HepG2 (cell line): Measurements from ENCODE around the gene FGGY.

Source experiments
- ETV5 ChIP-seq: IDR thresholded peaks from 2 replicates; pipeline ENCODE4 v1.6.1; 2018; ENCODE audit warnings: missing biosample characterization, missing genetic modification reagents, inconsistent platforms, borderline replicate concordance
- FOXO1 ChIP-seq: sonication (generic); formaldehyde crosslinking; IDR thresholded peaks from 2 replicates; pipeline ENCODE4 v1.4.0; 2020; ENCODE audit warnings: missing genetic modification reagents
- JARID2 ChIP-seq: sonication (generic); formaldehyde crosslinking; IDR thresholded peaks from 2 replicates; pipeline ENCODE4 v1.8.1; 2023; ENCODE audit warnings: missing genetic modification reagents, inconsistent platforms; ENCODE audit not compliant: insufficient replicate concordance
- JDP2 ChIP-seq: sonication (generic); formaldehyde crosslinking; IDR thresholded peaks from 2 replicates; pipeline ENCODE4 v1.8.1; 2022; ENCODE audit warnings: missing genetic modification reagents, borderline replicate concordance
- JUND ChIP-seq: sonication (generic); formaldehyde crosslinking; IDR thresholded peaks from 2 replicates; pipeline ENCODE4 v1.8.0; 2022; ENCODE audit warnings: mild to moderate bottlenecking, missing genetic modification reagents
- MAZ ChIP-seq, 2 experiments: sonication (generic) in 1 of 2; formaldehyde crosslinking in 1 of 2; IDR thresholded peaks; 2 replicates each; pipeline versions ENCODE4 v1.5.0 to v1.6.1; 2012 to 2020; ENCODE audit warnings: low read depth in 2 of 2, mild to moderate bottlenecking in 2 of 2, borderline replicate concordance in 1 of 2, improper control_type of control experiment in 1 of 2, low read length in 1 of 2, missing genetic modification reagents in 1 of 2, moderate library complexity in 1 of 2
- RAD51 ChIP-seq: fragments of 450-650 bp; IDR thresholded peaks from 2 replicates; pipeline ENCODE4 v1.6.1; 2016; ENCODE audit warnings: borderline replicate concordance
- RNF2 ChIP-seq: fragments of 450-650 bp; conservative IDR thresholded peaks from 2 replicates; pipeline ENCODE4 v1.6.1; 2016; ENCODE audit warnings: low read depth
- ZNF709 ChIP-seq: sonication (generic); formaldehyde crosslinking; IDR thresholded peaks from 2 replicates; pipeline ENCODE4 v1.5.0; 2020; ENCODE audit warnings: mild to moderate bottlenecking, missing genetic modification reagents

DNA sequence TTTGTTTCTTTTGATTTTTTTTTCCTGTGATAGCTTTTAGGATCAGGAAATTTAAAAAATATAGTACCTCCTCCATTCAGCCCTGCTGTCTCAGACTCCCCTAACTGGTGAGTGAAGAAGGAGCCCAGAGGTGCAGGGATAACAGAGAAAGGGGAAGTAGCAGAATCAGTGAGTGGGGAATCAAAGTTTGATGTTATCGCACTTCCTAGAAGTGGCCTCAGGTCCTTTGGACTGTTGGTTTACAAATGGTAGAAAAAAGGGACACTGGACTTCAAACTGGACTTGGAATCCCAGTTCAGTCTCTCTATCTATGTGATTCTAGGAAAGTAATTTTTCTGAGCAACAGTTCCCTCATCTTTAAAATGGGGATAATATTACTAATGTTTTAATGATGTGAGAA lies 99.5 kb downstream of the FGGY start:
- no peak for TF ChIP-seq ZNF709
- no peak for TF ChIP-seq RNF2
- TF ChIP-seq MAZ (IDR thresholded peaks at IDR 0.05; ENCODE audit: borderline replicate concordance, low read depth, low read length) = no peak
- no peak for TF ChIP-seq MAZ (CRISPR knock-in tag; IDR thresholded peaks at IDR 0.05; ENCODE audit: low read depth)
- no peak for TF ChIP-seq JDP2 (CRISPR knock-in tag)
- TF ChIP-seq FOXO1 (CRISPR knock-in tag) = no peak
- no peak for TF ChIP-seq JARID2 (CRISPR knock-in tag)
- no peak for TF ChIP-seq JUND
- TF ChIP-seq RAD51 = no peak
- TF ChIP-seq ETV5 (CRISPR knock-in tag) = no peak
